SK-N-SH (cell line): ENCODE results near the gene COL24A1. TPM values are rescaled to one million over a fixed set of nuclear protein-coding genes. Genes with fewer than 3 reads are reported as not detected.

ENCODE experiments used
- CTCF ChIA-PET: fragments of 300-600, 350-600 bp; formaldehyde crosslinking; extraction: SDS; loops from one replicate; lab custom pipeline; 2021; lab: Yijun Ruan, JAX
- POLR2A ChIA-PET: fragments of 350-600 bp; sonication (Branson Sonifier 250); formaldehyde crosslinking; extraction: SDS; loops from one replicate; lab custom pipeline; 2020; ENCODE audit warnings: antibody characterized with exemption, inconsistent platforms; lab: Yijun Ruan, JAX
- DNase-seq: peaks from one replicate; pipeline ENCODE4 v3.0.0; 2012
- H2AFZ ChIP-seq: fragments of 200-600 bp; sonication (generic); 2 replicates; pipeline ENCODE4 v1.8.1; 2016; ENCODE audit warnings: antibody characterized with exemption, mild to moderate bottlenecking, low read depth
- H3F3A ChIP-seq: fragments of 200-600 bp; sonication (generic); replicated peaks from 2 replicates; pipeline ENCODE3; 2016; ENCODE audit warnings: antibody characterized with exemption, mild to moderate bottlenecking; ENCODE audit not compliant: insufficient read depth
- H3K27ac ChIP-seq, 2 experiments: fragments of 200-500 bp in 1 of 2; fragments of 200-600 bp in 1 of 2; sonication (Bioruptor generic) in 1 of 2; sonication (generic), shearing (Covaris generic) in 1 of 2; 2 replicates each; pipeline versions ENCODE4 v1.5.1 to v1.6.1; 2014 to 2016; ENCODE audit warnings: low read depth in 2 of 2, inconsistent platforms in 1 of 2, low read length in 1 of 2, mild to moderate bottlenecking in 1 of 2, mixed read lengths in 1 of 2
- H3K27me3 ChIP-seq: fragments of 200-600 bp; sonication (generic), shearing (Covaris generic); 2 replicates; pipeline ENCODE4 v1.6.1; 2016; ENCODE audit warnings: mixed run types; ENCODE audit not compliant: insufficient read depth
- H3K36me3 ChIP-seq, 2 experiments: fragments of 200-500 bp in 1 of 2; fragments of 200-600 bp in 1 of 2; sonication (Bioruptor generic) in 1 of 2; sonication (generic) in 1 of 2; replicated peaks in 1 of 2; 2 replicates each; pipeline versions ENCODE3 to v1.5.1; 2014 to 2016; ENCODE audit warnings: low read length in 1 of 2, mild to moderate bottlenecking in 1 of 2; ENCODE audit not compliant: insufficient read depth in 2 of 2, control insufficient read depth in 1 of 2
- H3K4me1 ChIP-seq, 2 experiments: fragments of 200-500 bp in 1 of 2; fragments of 200-600 bp in 1 of 2; sonication (Bioruptor generic) in 1 of 2; sonication (generic), shearing (Covaris generic) in 1 of 2; 2 replicates each; pipeline versions ENCODE4 v1.5.1 to v1.6.1; 2014 to 2016; ENCODE audit warnings: low read depth in 1 of 2, low read length in 1 of 2, mixed run types in 1 of 2; ENCODE audit not compliant: insufficient read depth in 2 of 2, control insufficient read depth in 1 of 2
- H3K4me2 ChIP-seq: fragments of 200-600 bp; sonication (generic), shearing (Covaris generic); 2 replicates; pipeline ENCODE4 v1.6.1; 2017; ENCODE audit warnings: mixed run types
- H3K4me3 ChIP-seq, 2 experiments: fragments of 200-500 bp in 1 of 2; fragments of 200-600 bp in 1 of 2; sonication (Bioruptor generic) in 1 of 2; sonication (generic), shearing (Covaris generic) in 1 of 2; 2 replicates each; pipeline versions ENCODE4 v1.5.1 to v1.8.1; 2014 to 2016; ENCODE audit warnings: low read depth in 2 of 2, inconsistent platforms in 1 of 2, low read length in 1 of 2, mild to moderate bottlenecking in 1 of 2, mixed read lengths in 1 of 2, moderate library complexity in 1 of 2
- H3K79me2 ChIP-seq: fragments of 200-600 bp; sonication (generic); 2 replicates; pipeline ENCODE4 v1.8.1; 2017; ENCODE audit warnings: mild to moderate bottlenecking; ENCODE audit not compliant: insufficient read depth
- H3K9ac ChIP-seq: fragments of 200-600 bp; sonication (generic); 2 replicates; pipeline ENCODE4 v1.6.1; 2017; ENCODE audit warnings: mixed run types
- H3K9me2 ChIP-seq: fragments of 200-600 bp; sonication (generic); 2 replicates; pipeline ENCODE4 v1.6.1; 2017; ENCODE audit warnings: mixed run types
- H3K9me3 ChIP-seq: fragments of 200-600 bp; sonication (generic); 2 replicates; pipeline ENCODE4 v1.6.1; 2017; ENCODE audit warnings: mixed run types, mild to moderate bottlenecking, moderate library complexity
- H4K20me1 ChIP-seq: fragments of 200-600 bp; sonication (generic); 2 replicates; pipeline ENCODE4 v1.6.1; 2017; ENCODE audit warnings: mild to moderate bottlenecking, mixed run types; ENCODE audit not compliant: insufficient read depth
- CHD2 ChIP-seq: fragments of 150-350 bp; IDR thresholded peaks from 2 replicates; pipeline ENCODE4 v1.6.1; 2018; ENCODE audit warnings: low read length; ENCODE audit not compliant: partially characterized antibody
- EP300 ChIP-seq, 2 experiments: IDR thresholded peaks; 2 replicates each; pipeline versions ENCODE4 v1.4.0 to v1.6.1; 2012; ENCODE audit warnings: borderline replicate concordance in 1 of 2, low read depth in 1 of 2, low read length in 1 of 2
- EZH2phosphoT487 ChIP-seq: fragments of 200-600 bp; sonication (generic); IDR thresholded peaks from 2 replicates; pipeline ENCODE4 v1.6.1; 2017; ENCODE audit warnings: low read depth, mixed run types, mild to moderate bottlenecking, antibody characterized with exemption, moderate library complexity, borderline replicate concordance
- FOSL2 ChIP-seq: IDR thresholded peaks from 2 replicates; pipeline ENCODE4 v1.4.0; 2012; ENCODE audit warnings: low read depth, mild to moderate bottlenecking, moderate library complexity, borderline replicate concordance
- GABPA ChIP-seq: IDR thresholded peaks from 2 replicates; pipeline ENCODE4 v1.4.0; 2012; ENCODE audit warnings: low read depth, mild to moderate bottlenecking
- JUND ChIP-seq: IDR thresholded peaks from 2 replicates; pipeline ENCODE4 v1.4.0; 2012
- NRF1 ChIP-seq: IDR thresholded peaks from 2 replicates; pipeline ENCODE4 v1.6.1; 2012; ENCODE audit warnings: low read depth, mild to moderate bottlenecking, low read length
- POLR2AphosphoS5 ChIP-seq: IDR thresholded peaks from 2 replicates; pipeline ENCODE4 v1.6.1; 2012; ENCODE audit warnings: low read depth, low read length
- RAD21 ChIP-seq: IDR thresholded peaks from 2 replicates; pipeline ENCODE4 v1.6.1; 2012; ENCODE audit warnings: mild to moderate bottlenecking, low read length
- RFX5 ChIP-seq: IDR thresholded peaks from 2 replicates; pipeline ENCODE4 v1.6.1; 2012; ENCODE audit warnings: mild to moderate bottlenecking, improper control_type of control experiment, low read length
- RXRA ChIP-seq: IDR thresholded peaks from 2 replicates; pipeline ENCODE4 v1.4.0; 2012; ENCODE audit warnings: low read depth, mild to moderate bottlenecking, borderline replicate concordance
- SIN3A ChIP-seq: IDR thresholded peaks from 2 replicates; pipeline ENCODE4 v1.6.1; 2012; ENCODE audit warnings: low read depth, mild to moderate bottlenecking, low read length, moderate library complexity, borderline replicate concordance
- SMC3 ChIP-seq: IDR thresholded peaks from 2 replicates; pipeline ENCODE4 v1.6.1; 2012; ENCODE audit warnings: low read depth, low read length, improper control_type of control experiment
- TAF1 ChIP-seq: IDR thresholded peaks from 2 replicates; pipeline ENCODE4 v1.6.1; 2012; ENCODE audit warnings: low read depth, mild to moderate bottlenecking, low read length, moderate library complexity, borderline replicate concordance
- TCF12 ChIP-seq: IDR thresholded peaks from 2 replicates; pipeline ENCODE4 v1.4.0; 2012
- TEAD4 ChIP-seq: IDR thresholded peaks from 2 replicates; pipeline ENCODE4 v1.4.0; 2012; ENCODE audit warnings: mild to moderate bottlenecking, borderline replicate concordance; ENCODE audit not compliant: insufficient read depth
- WGBS: methylation state at CpG from one replicate; pipeline ENCODE4 v1.1.6; 2017; ENCODE audit warnings: low lambda C conversion rate; 5-methylcytosine and 5-hydroxymethylcytosine counted together
- polyA plus RNA-seq, 3 experiments: library from polyadenylated mRNA; depleted of rRNA; stranded (reverse); fragments of >200 nt; gene quantifications; 2 replicates each; pipeline ENCODE4 v1.2.3, GENCODE V29; 2012
- TF ChIP-seq, protein P1 (sequence below): IDR thresholded peaks from 2 replicates; pipeline ENCODE4 v1.4.0; 2012; ENCODE audit warnings: low read depth, borderline replicate concordance
- TF ChIP-seq, protein P2 (sequence below): fragments of 150-350 bp; IDR thresholded peaks from 2 replicates; pipeline ENCODE4 v1.6.1; 2017; ENCODE audit warnings: antibody characterized with exemption, low read length, low read depth, borderline replicate concordance
- TF ChIP-seq, protein P3 (sequence below): IDR thresholded peaks from 2 replicates; pipeline ENCODE4 v1.4.0; 2012; ENCODE audit warnings: low read depth
- TF ChIP-seq, protein P4 (sequence below): fragments of 200-600 bp; sonication (generic); IDR thresholded peaks from 2 replicates; pipeline ENCODE4 v1.6.1; 2017; ENCODE audit warnings: antibody characterized with exemption, mild to moderate bottlenecking, moderate library complexity
- TF ChIP-seq, protein P5 (sequence below): fragments of 150-350 bp; IDR thresholded peaks from 2 replicates; pipeline ENCODE4 v1.6.1; 2016; ENCODE audit warnings: mild to moderate bottlenecking, low read depth, low read length

The COL24A1 gene
- polyA plus RNA-seq, 1 of the 3 experiments (the other 2 are of a cell fraction) = not detected

DNA sequence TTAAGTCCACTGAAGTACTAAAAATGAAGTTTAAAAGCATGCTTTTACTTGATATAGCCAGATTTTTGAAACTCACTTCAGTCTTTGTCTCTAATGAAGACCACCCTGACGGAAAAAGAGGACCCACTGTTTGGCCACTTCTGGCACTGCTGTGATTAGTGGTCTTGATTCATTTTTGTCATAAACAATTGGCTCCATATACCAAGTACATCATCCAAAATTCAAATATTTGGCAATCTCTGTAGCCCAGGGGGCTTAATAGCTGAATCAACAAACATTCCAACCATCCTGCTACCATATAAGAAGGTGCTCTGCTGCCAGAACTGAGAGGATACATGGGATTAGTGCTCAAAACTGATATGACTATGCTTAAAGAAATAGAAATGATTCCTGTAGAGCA is 156.0 kb downstream of the COL24A1 start:
- no peaks in the 10 kb centered on the region for H3K9me2 ChIP-seq
- no peaks in the 10 kb centered on the region for H3F3A ChIP-seq
- no peaks in the 10 kb centered on the region for H3K36me3 ChIP-seq
- no peak overlapping the region for H3K27ac ChIP-seq
- CTCF ChIA-PET = interaction anchor here (1.0 to 3.6 kb wide), 2 partner anchors 13 to 17 kb away, joined by 3 to 18 read pairs; no protein-coding TSS in a partner anchor
- no peak overlapping the region for H3K4me3 ChIP-seq
- no peak overlapping the region for H2AFZ ChIP-seq
- POLR2A ChIA-PET = no interaction called here
- no peak for DNase-seq
- no peak for TF ChIP-seq TEAD4
- no peak for TF ChIP-seq EP300 (IDR thresholded peaks at IDR 0.05; ENCODE audit: borderline replicate concordance in 1 of 2, low read depth in 1 of 2, low read length in 1 of 2)
- no peak for TF ChIP-seq JUND
- no peak for TF ChIP-seq SMC3
- no peak for TF ChIP-seq POLR2AphosphoS5
- TF ChIP-seq RFX5 = no peak
- TF ChIP-seq, protein P1, sequence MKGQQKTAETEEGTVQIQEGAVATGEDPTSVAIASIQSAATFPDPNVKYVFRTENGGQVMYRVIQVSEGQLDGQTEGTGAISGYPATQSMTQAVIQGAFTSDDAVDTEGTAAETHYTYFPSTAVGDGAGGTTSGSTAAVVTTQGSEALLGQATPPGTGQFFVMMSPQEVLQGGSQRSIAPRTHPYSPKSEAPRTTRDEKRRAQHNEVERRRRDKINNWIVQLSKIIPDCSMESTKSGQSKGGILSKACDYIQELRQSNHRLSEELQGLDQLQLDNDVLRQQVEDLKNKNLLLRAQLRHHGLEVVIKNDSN = no peak
- TF ChIP-seq RXRA = no peak
- TF ChIP-seq, protein P2, sequence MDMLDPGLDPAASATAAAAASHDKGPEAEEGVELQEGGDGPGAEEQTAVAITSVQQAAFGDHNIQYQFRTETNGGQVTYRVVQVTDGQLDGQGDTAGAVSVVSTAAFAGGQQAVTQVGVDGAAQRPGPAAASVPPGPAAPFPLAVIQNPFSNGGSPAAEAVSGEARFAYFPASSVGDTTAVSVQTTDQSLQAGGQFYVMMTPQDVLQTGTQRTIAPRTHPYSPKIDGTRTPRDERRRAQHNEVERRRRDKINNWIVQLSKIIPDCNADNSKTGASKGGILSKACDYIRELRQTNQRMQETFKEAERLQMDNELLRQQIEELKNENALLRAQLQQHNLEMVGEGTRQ = no peak
- no peak for TF ChIP-seq CHD2
- TF ChIP-seq, protein P3, sequence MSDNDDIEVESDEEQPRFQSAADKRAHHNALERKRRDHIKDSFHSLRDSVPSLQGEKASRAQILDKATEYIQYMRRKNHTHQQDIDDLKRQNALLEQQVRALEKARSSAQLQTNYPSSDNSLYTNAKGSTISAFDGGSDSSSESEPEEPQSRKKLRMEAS = no peak
- H3K9me3 ChIP-seq = no peaks in the 10 kb centered on the region
- no peaks in the 10 kb centered on the region for H3K27me3 ChIP-seq
- no peaks in the 10 kb centered on the region for H3K79me2 ChIP-seq
- WGBS = 0% methylated on average over 1 of the region's 1 CpG
- H3K4me1 ChIP-seq = no peaks in the 10 kb centered on the region
- no peak overlapping the region for H3K4me2 ChIP-seq
- no peaks in the 10 kb centered on the region for H4K20me1 ChIP-seq
- H3K9ac ChIP-seq = no peak overlapping the region

DNA sequence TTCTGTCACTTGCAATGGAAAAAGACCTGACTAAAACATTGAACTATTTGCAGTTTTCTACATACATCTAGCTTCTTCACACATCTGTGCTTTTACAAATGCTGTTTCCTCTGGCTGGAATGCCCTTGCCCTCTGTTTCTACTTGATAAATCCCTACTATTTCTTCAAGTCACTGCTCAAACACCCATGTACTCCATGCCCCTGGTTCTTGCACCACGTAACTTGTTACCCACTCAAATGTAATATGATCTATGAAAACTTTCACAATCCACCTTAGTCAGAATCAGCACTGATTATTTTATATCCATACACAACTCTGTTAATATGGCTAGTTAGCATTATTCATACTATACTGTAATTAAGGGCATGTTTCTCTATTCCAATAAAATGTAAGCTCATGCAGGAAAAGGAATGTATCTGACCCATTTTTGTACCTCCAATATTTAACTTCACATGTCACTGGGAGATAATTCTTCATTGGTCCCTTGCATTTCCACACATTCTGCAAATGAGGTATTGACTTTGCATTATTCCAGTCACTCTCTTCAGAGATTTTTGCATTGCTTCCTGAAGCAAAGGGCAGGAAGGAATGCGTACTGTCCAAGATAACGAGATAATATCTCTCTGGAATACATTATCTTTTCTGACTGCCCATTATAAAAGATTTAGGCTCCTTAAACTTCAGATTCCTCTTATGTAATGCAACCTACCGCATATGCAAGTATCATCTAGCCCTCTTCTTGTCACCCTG is 158.3 kb downstream of the COL24A1 start:
- H3K9ac ChIP-seq = no peak overlapping the region
- no peaks in the 10 kb centered on the region for H3K27me3 ChIP-seq
- no peak overlapping the region for H3K27ac ChIP-seq
- ChIA-PET CTCF (interaction anchor here (0.7 to 1.0 kb wide), 2 partner anchors 8 to 101 kb away, joined by 3 read pairs; no protein-coding TSS in a partner anchor), POLR2A (no interaction called here)
- H4K20me1 ChIP-seq = no peaks in the 10 kb centered on the region
- no peaks in the 10 kb centered on the region for H3K9me3 ChIP-seq
- H3K79me2 ChIP-seq = no peaks in the 10 kb centered on the region
- H3K4me1 ChIP-seq = no peaks in the 10 kb centered on the region
- no peak overlapping the region for H2AFZ ChIP-seq
- no peak overlapping the region for H3K4me2 ChIP-seq
- H3K9me2 ChIP-seq = no peaks in the 10 kb centered on the region
- no peak overlapping the region for H3K4me3 ChIP-seq
- no peaks in the 10 kb centered on the region for H3K36me3 ChIP-seq
- DNase-seq = no peak
- H3F3A ChIP-seq = no peaks in the 10 kb centered on the region
- WGBS = 15% methylated on average over 4 of the region's 4 CpGs
- TF ChIP-seq CHD2 = no peak
- TF ChIP-seq, protein P4, sequence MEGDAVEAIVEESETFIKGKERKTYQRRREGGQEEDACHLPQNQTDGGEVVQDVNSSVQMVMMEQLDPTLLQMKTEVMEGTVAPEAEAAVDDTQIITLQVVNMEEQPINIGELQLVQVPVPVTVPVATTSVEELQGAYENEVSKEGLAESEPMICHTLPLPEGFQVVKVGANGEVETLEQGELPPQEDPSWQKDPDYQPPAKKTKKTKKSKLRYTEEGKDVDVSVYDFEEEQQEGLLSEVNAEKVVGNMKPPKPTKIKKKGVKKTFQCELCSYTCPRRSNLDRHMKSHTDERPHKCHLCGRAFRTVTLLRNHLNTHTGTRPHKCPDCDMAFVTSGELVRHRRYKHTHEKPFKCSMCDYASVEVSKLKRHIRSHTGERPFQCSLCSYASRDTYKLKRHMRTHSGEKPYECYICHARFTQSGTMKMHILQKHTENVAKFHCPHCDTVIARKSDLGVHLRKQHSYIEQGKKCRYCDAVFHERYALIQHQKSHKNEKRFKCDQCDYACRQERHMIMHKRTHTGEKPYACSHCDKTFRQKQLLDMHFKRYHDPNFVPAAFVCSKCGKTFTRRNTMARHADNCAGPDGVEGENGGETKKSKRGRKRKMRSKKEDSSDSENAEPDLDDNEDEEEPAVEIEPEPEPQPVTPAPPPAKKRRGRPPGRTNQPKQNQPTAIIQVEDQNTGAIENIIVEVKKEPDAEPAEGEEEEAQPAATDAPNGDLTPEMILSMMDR = no peak
- TF ChIP-seq, protein P5, sequence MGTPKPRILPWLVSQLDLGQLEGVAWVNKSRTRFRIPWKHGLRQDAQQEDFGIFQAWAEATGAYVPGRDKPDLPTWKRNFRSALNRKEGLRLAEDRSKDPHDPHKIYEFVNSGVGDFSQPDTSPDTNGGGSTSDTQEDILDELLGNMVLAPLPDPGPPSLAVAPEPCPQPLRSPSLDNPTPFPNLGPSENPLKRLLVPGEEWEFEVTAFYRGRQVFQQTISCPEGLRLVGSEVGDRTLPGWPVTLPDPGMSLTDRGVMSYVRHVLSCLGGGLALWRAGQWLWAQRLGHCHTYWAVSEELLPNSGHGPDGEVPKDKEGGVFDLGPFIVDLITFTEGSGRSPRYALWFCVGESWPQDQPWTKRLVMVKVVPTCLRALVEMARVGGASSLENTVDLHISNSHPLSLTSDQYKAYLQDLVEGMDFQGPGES = no peak
- TF ChIP-seq, protein P3 = no peak
- TF ChIP-seq GABPA = no peak
- no peak for TF ChIP-seq FOSL2
- TF ChIP-seq TCF12 = no peak
- TF ChIP-seq NRF1 = no peak
- TF ChIP-seq POLR2AphosphoS5 = no peak
- TF ChIP-seq EZH2phosphoT487 = no peak
- TF ChIP-seq, protein P1 = no peak
- no peak for TF ChIP-seq SIN3A
- no peak for TF ChIP-seq TAF1
- no peak for TF ChIP-seq RAD21
